PC-3 (cell line): Measurements from ENCODE around the gene SBNO2. TPM values are rescaled to one million over a fixed set of nuclear protein-coding genes. Genes with fewer than 3 reads are reported as not detected.

Experiments used
- ATAC-seq: fragments of 200-7000 bp; cut with Tn5 transposase; 2 replicates; pipeline ENCODE4 v1.9.1; 2020; ENCODE audit warnings: mild to moderate bottlenecking, moderate library complexity
- BruUV-seq: library from RNA; stranded (reverse); fragments of 400-500 nt; replicated peaks from 2 replicates; lab custom pipeline; 2021; lab: Mats Ljungman, UMichigan
- CTCF ChIA-PET: fragments of 300-600 bp; sonication (Branson Sonifier 250); formaldehyde crosslinking; loops from one replicate; lab custom pipeline; 2022; ENCODE audit warnings: antibody characterized with exemption; lab: Charles Lee
- POLR2A ChIA-PET: fragments of 300-600 bp; sonication (Branson Sonifier 250); formaldehyde crosslinking; loops from one replicate; lab custom pipeline; 2022; ENCODE audit warnings: antibody characterized with exemption; ENCODE audit not compliant: unreplicated experiment; lab: Charles Lee
- DNase-seq: peaks from one replicate; pipeline ENCODE4 v3.0.0-alpha.2; 2015
- H2AFZ ChIP-seq: fragments of 300-600 bp; sonication (generic); 2 replicates; pipeline ENCODE4 v1.6.0; 2016; ENCODE audit warnings: antibody characterized with exemption, low read length
- H3F3A ChIP-seq: fragments of 300-600 bp; sonication (generic); one replicate; pipeline ENCODE4 v1.6.0; 2017; ENCODE audit warnings: antibody characterized with exemption, low read length, control low read depth, mild to moderate bottlenecking; ENCODE audit not compliant: unreplicated experiment
- H3K27ac ChIP-seq: fragments of 300-600 bp; sonication (generic); 2 replicates; pipeline ENCODE4 v1.5.1; 2016; ENCODE audit warnings: mild to moderate bottlenecking, low read length
- H3K27me3 ChIP-seq: fragments of 300-600 bp; sonication (generic); 2 replicates; pipeline ENCODE4 v1.6.1; 2016; ENCODE audit warnings: low read length, mixed read lengths
- H3K36me3 ChIP-seq: fragments of 300-600 bp; sonication (generic); 2 replicates; pipeline ENCODE4 v1.6.1; 2016; ENCODE audit warnings: low read depth, mixed run types, low read length, mixed read lengths
- H3K4me1 ChIP-seq: fragments of 300-600 bp; sonication (generic); 2 replicates; pipeline ENCODE4 v1.5.1; 2016; ENCODE audit warnings: low read length; ENCODE audit not compliant: insufficient read depth
- H3K4me2 ChIP-seq: fragments of 300-600 bp; sonication (generic); 2 replicates; pipeline ENCODE4 v1.6.0; 2016; ENCODE audit warnings: low read length
- H3K4me3 ChIP-seq: fragments of 300-600 bp; sonication (generic); 2 replicates; pipeline ENCODE4 v1.5.1; 2016; ENCODE audit warnings: mild to moderate bottlenecking, low read length, mixed read lengths
- H3K79me2 ChIP-seq: fragments of 300-600 bp; sonication (generic); 2 replicates; pipeline ENCODE4 v1.6.1; 2017; ENCODE audit warnings: low read length, mixed read lengths
- H3K9ac ChIP-seq: fragments of 300-600 bp; sonication (generic); 2 replicates; pipeline ENCODE4 v1.6.0; 2016; ENCODE audit warnings: mild to moderate bottlenecking, low read length
- H3K9me2 ChIP-seq: fragments of 300-600 bp; sonication (generic); replicated peaks from 2 replicates; pipeline ENCODE4 v1.6.1; 2016; ENCODE audit warnings: mixed run types, low read length, mixed read lengths
- H3K9me3 ChIP-seq: fragments of 300-600 bp; sonication (generic); 2 replicates; pipeline ENCODE4 v1.6.1; 2016; ENCODE audit warnings: low read length, mixed read lengths
- H4K20me1 ChIP-seq: fragments of 300-600 bp; sonication (generic); 2 replicates; pipeline ENCODE4 v1.6.1; 2016; ENCODE audit warnings: low read length, mixed read lengths
- EZH2 ChIP-seq: fragments of 300-600 bp; sonication (generic); IDR thresholded peaks from one replicate; pipeline ENCODE4 v1.6.1; 2017; ENCODE audit warnings: antibody characterized with exemption, mild to moderate bottlenecking, low read length; ENCODE audit not compliant: unreplicated experiment
- EZH2phosphoT487 ChIP-seq: fragments of 300-600 bp; sonication (generic); IDR thresholded peaks from 2 replicates; pipeline ENCODE4 v1.6.1; 2018; ENCODE audit warnings: mild to moderate bottlenecking, antibody characterized with exemption, low read length, borderline replicate concordance
- intact Hi-C: fragments of 100-400 bp; cut with micrococcal nuclease; formaldehyde crosslinking; loops from 2 replicates; pipeline ENCODE4 v1.9.0; 2023
- total RNA-seq: library from RNA; depleted of rRNA; stranded (reverse); fragments of >200 nt; gene quantifications from 2 replicates; pipeline ENCODE4 v1.2.3, GENCODE V29; 2014
- TF ChIP-seq, protein P1 (sequence below): fragments of 300-600 bp; sonication (generic); conservative IDR thresholded peaks from 2 replicates; pipeline ENCODE4 v1.5.1; 2017; ENCODE audit warnings: antibody characterized with exemption, low read depth, mild to moderate bottlenecking, low read length

The SBNO2 gene
- total RNA-seq, 1 experiment from 2014 or later: 62.4 TPM

DNA sequence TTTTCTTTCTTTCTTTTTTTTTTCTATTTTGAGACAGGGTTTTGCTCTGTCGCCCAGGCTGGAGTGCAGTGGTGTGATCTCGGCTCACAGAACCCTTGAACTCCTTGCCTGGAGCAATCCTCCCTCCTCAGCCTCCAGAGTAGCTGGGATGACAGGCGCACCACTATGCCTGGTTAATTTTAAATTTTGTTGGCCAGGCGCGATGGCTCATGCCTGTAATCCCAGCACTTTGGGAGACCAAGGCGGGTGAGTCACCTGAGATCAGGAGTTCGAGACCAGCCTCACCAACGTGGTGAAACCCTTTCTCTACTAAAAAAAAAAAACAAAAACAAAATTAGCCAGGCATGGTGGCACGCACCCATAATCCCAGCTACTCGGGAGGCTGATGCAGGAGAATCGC is 8.7 kb upstream of the SBNO2 start:
- no peak overlapping the region for H3K4me3 ChIP-seq
- H3F3A ChIP-seq: no peaks in the 10 kb centered on the region
- no peak overlapping the region for H3K9ac ChIP-seq
- DNase-seq (no peak), ATAC-seq (no peak)
- BruUV-seq: no TSS peak
- intact Hi-C loops: no loop called here
- CTCF ChIA-PET: no interaction called here
- POLR2A ChIA-PET: no interaction called here
- H4K20me1 ChIP-seq: no peaks in the 10 kb centered on the region
- H3K27me3 ChIP-seq: no peaks in the 10 kb centered on the region
- TF ChIP-seq, protein P1, sequence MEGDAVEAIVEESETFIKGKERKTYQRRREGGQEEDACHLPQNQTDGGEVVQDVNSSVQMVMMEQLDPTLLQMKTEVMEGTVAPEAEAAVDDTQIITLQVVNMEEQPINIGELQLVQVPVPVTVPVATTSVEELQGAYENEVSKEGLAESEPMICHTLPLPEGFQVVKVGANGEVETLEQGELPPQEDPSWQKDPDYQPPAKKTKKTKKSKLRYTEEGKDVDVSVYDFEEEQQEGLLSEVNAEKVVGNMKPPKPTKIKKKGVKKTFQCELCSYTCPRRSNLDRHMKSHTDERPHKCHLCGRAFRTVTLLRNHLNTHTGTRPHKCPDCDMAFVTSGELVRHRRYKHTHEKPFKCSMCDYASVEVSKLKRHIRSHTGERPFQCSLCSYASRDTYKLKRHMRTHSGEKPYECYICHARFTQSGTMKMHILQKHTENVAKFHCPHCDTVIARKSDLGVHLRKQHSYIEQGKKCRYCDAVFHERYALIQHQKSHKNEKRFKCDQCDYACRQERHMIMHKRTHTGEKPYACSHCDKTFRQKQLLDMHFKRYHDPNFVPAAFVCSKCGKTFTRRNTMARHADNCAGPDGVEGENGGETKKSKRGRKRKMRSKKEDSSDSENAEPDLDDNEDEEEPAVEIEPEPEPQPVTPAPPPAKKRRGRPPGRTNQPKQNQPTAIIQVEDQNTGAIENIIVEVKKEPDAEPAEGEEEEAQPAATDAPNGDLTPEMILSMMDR: no peak
- peak overlapping the region; percentile 95 for H3K27ac ChIP-seq
- H3K79me2 ChIP-seq: 0 out of 2 replicates have a peak, but pooled peaks cover 13% of the 10 kb centered on the region
- H2AFZ ChIP-seq: no peak overlapping the region
- H3K4me1 ChIP-seq: peaks cover 44% of the 10 kb centered on the region
- H3K9me3 ChIP-seq: no peaks in the 10 kb centered on the region
- H3K4me2 ChIP-seq: no peak overlapping the region
- H3K36me3 ChIP-seq: no peaks in the 10 kb centered on the region
- no peaks in the 10 kb centered on the region for H3K9me2 ChIP-seq

DNA sequence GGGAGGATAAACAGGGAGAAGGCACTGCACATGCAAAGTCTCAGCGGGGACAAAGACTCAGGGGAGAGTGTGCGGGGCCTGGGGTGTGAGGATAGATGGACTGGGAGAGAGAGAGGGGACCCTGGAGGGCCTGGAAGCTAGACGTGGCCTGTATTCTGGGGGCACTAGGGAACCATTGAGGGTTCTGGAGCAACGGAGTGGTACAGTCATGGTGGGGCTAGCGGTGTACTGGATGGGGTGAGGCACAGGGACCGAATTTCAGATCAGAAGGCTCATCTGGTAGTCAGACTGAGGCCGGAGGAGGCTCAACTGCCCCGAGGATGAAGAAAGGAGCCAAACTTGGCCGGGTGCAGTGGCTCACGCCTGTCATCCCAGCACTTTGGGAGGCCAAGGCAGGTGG is 8.0 kb upstream of the SBNO2 start:
- Histone ChIP-seq H3K9ac (peak overlapping the region; percentile 79), H3K4me2 (peak overlapping the region; percentile 77; the same call in 1 of the 2 replicates)
- TF ChIP-seq, protein P1: no peak
- no peak for TF ChIP-seq EZH2phosphoT487

DNA sequence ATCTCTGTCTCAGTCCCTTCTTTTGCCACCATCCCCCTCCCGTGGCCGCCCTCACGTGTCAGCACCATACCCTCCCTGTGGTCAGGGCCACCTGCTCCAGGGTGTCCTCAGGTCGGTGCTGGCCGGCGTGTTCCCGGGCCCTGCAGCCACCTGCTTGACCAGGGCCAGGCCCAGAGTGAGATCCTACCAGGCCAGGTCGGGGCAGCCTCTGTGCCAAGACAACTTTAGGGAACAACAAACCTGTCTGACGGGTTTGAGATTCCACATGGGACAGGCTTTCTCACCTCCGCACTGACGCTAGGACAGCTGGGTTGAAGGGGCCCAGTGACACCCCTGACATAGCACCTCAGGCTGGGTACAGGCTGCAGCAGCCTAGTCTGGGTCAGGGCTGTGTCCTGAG is 7.5 kb upstream of the SBNO2 start:
- DNase-seq (peak; percentile 80), ATAC-seq (no peak)
- no peaks in the 10 kb centered on the region for H3K36me3 ChIP-seq
- ChIA-PET CTCF (no interaction called here), POLR2A (no interaction called here)
- no peak for TF ChIP-seq EZH2
- TF ChIP-seq, protein P1: no peak
- no peak for TF ChIP-seq EZH2phosphoT487
- peak overlapping the region; percentile 77 for H3K4me2 ChIP-seq
- H3K9me3 ChIP-seq: no peaks in the 10 kb centered on the region
- H3K4me1 ChIP-seq: peaks cover 55% of the 10 kb centered on the region
- H3K9ac ChIP-seq: peak overlapping the region; percentile 79
- H3K27ac ChIP-seq: peak overlapping the region; percentile 95
- H3K79me2 ChIP-seq: 0 out of 2 replicates have a peak, but pooled peaks cover 13% of the 10 kb centered on the region
- H3K27me3 ChIP-seq: no peaks in the 10 kb centered on the region
- no TSS peak for BruUV-seq
- H3K9me2 ChIP-seq: no peaks in the 10 kb centered on the region
- H3K4me3 ChIP-seq: peak overlapping the region; percentile 47; the same call in 1 of the 2 replicates
- no peaks in the 10 kb centered on the region for H4K20me1 ChIP-seq
- H3F3A ChIP-seq: no peaks in the 10 kb centered on the region
- H2AFZ ChIP-seq: no peak overlapping the region
- intact Hi-C loops: no loop called here

More for the DNA sequence above, 8.0 kb upstream of the SBNO2 start:
- peak overlapping the region; percentile 95 for H3K27ac ChIP-seq
- H3K4me1 ChIP-seq: peaks cover 50% of the 10 kb centered on the region
- no peaks in the 10 kb centered on the region for H4K20me1 ChIP-seq
- DNase-seq (no peak), ATAC-seq (no peak)
- no peaks in the 10 kb centered on the region for H3F3A ChIP-seq
- H3K27me3 ChIP-seq: no peaks in the 10 kb centered on the region
- H3K79me2 ChIP-seq: 0 out of 2 replicates have a peak, but pooled peaks cover 13% of the 10 kb centered on the region
- H3K9me2 ChIP-seq: no peaks in the 10 kb centered on the region
- H3K4me3 ChIP-seq: no peak overlapping the region
- H3K36me3 ChIP-seq: no peaks in the 10 kb centered on the region
- no peak overlapping the region for H2AFZ ChIP-seq
- BruUV-seq: no TSS peak
- ChIA-PET CTCF (no interaction called here), POLR2A (no interaction called here)
- intact Hi-C loops: no loop called here
- no peaks in the 10 kb centered on the region for H3K9me3 ChIP-seq
